ENCODE measurements around the gene MVB12B.

MVB12B gene

GRCh38 chr9:126386776-126387175 is 60.1 kb downstream of the MVB12B start:
- no peak for DNase-seq (ENCODE audit: low read depth)

GRCh38 chr9:126388964-126389708 is 62.5 kb downstream of the MVB12B start:
- no peak for DNase-seq (ENCODE audit: low read depth)

GRCh38 chr9:126389992-126390391 is 63.4 kb downstream of the MVB12B start:
- DNase-seq (ENCODE audit: low read depth), result no peak

- DNase-seq (ENCODE audit: low read depth), result no peak
These were observed 64.3 kb downstream of the MVB12B start for GRCh38 chr9:126390923-126391322.

GRCh38 chr9:126391713-126392661 is 65.4 kb downstream of the MVB12B start:
- no peak for DNase-seq (ENCODE audit: low read depth)

GRCh38 chr9:126392662-126393371 is 66.2 kb downstream of the MVB12B start:
- DNase-seq (ENCODE audit: low read depth), result no peak

GRCh38 chr9:126393876-126394275 is 67.2 kb downstream of the MVB12B start:
- DNase-seq (ENCODE audit: low read depth), result no peak

- DNase-seq (ENCODE audit: low read depth), result no peak
These were observed 68.2 kb downstream of the MVB12B start for GRCh38 chr9:126394802-126395201.

- no peak for DNase-seq (ENCODE audit: low read depth)
These were observed 69.0 kb downstream of the MVB12B start for GRCh38 chr9:126395439-126396212.

GRCh38 chr9:126397056-126397455 is 70.4 kb downstream of the MVB12B start:
- no peak for DNase-seq (ENCODE audit: low read depth)

- DNase-seq (ENCODE audit: low read depth), result no peak
These were observed 71.9 kb downstream of the MVB12B start for GRCh38 chr9:126398403-126399058.

- no peak for DNase-seq (ENCODE audit: low read depth)
These were observed 72.6 kb downstream of the MVB12B start for GRCh38 chr9:126399251-126399650.

GRCh38 chr9:126399789-126400188 is 73.2 kb downstream of the MVB12B start:
- no peak for DNase-seq (ENCODE audit: low read depth)

- DNase-seq (ENCODE audit: low read depth), result no peak
These were observed 73.9 kb downstream of the MVB12B start for GRCh38 chr9:126400571-126400970.

GRCh38 chr9:126401107-126401506 is 74.5 kb downstream of the MVB12B start:
- DNase-seq (ENCODE audit: low read depth), result no peak

GRCh38 chr9:126401581-126401980 is 75.0 kb downstream of the MVB12B start:
- no peak for DNase-seq (ENCODE audit: low read depth)

GRCh38 chr9:126403397-126403796 is 76.8 kb downstream of the MVB12B start:
- no peak for DNase-seq (ENCODE audit: low read depth)

GRCh38 chr9:126404459-126404858 is 77.8 kb downstream of the MVB12B start:
- DNase-seq (ENCODE audit: low read depth), result no peak

GRCh38 chr9:126406075-126406667 is 79.5 kb downstream of the MVB12B start:
- no peak for DNase-seq (ENCODE audit: low read depth)

GRCh38 chr9:126407114-126407870 is 80.7 kb downstream of the MVB12B start:
- DNase-seq (ENCODE audit: low read depth), result no peak

Data from GM04503 (cell line).